Sigmoid colon (tissue), 4 donors: ENCODE measurements around the gene DSCAML1.

Experiments used
- CTCF ChIP-seq, 4 experiments: fragments of 450-650 bp in 3 of 4; fragments of 200-600 bp in 1 of 4; IDR thresholded peaks; one replicate each; pipeline ENCODE4 v1.5.1; 2016 to 2019; ENCODE audit warnings: antibody characterized with exemption in 4 of 4, mild to moderate bottlenecking in 3 of 4, moderate library complexity in 2 of 4
- EP300 ChIP-seq, 4 donors: sonication (generic); formaldehyde crosslinking; IDR thresholded peaks; one replicate each; pipeline ENCODE4 v1.6.1; 2017; ENCODE audit warnings: antibody characterized with exemption in 4 of 4
- POLR2A ChIP-seq, 2 donors: fragments of 450-650 bp; IDR thresholded peaks; one replicate each; pipeline ENCODE4 v1.6.1; 2016; ENCODE audit warnings: antibody characterized with exemption in 2 of 2, mild to moderate bottlenecking in 2 of 2, moderate library complexity in 2 of 2
- POLR2AphosphoS5 ChIP-seq, 4 donors: sonication (generic); formaldehyde crosslinking; IDR thresholded peaks; one replicate each; pipeline ENCODE4 v1.6.1; 2017; ENCODE audit warnings: antibody characterized with exemption in 4 of 4

GRCh38 chr11:117820516-117820915 is 23.5 kb upstream of the DSCAML1 start:
- TF ChIP-seq POLR2A (IDR thresholded peaks at IDR 0.05) (no peak), CTCF (IDR thresholded peaks at IDR 0.05) (no peak), EP300 (IDR thresholded peaks at IDR 0.05) (no peak), POLR2AphosphoS5 (IDR thresholded peaks at IDR 0.05) (no peak)
